ENCODE measurements around the gene B3GALNT2.
A peak's percentile ranks its signal among the peaks of the same experiment; 100 is the strongest.
"Not testable (repeated sequence)": the region's sequence is repeated elsewhere in the genome, so short reads cannot be mapped to it uniquely, and the experiment has no call there.

The B3GALNT2 gene

DNA sequence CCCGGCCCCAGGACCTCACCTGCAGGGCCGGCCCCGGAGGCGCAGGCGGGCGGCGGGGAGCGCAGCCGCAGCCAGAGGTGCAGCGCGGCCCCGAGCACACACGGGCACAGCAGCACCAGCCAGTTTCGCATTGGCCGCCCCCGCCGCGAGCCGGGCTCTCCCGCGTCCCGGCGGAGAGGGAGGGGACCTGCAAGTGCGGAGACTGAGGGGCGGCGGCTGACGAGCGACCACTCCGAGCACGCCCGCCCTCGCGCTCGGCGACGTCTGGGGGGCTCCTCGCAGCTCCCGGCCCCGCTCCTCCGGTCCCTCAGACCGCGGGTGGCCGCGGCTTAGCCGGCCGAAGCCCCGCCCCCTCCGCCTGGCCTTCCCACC, at the start of gene B3GALNT2:
TSS of gene B3GALNT2 (minus strand) at position 331 of the 372 bp plus-strand sequence. CDS start at position 131, 200 bp downstream.
- no peak for DNase-seq

DNA sequence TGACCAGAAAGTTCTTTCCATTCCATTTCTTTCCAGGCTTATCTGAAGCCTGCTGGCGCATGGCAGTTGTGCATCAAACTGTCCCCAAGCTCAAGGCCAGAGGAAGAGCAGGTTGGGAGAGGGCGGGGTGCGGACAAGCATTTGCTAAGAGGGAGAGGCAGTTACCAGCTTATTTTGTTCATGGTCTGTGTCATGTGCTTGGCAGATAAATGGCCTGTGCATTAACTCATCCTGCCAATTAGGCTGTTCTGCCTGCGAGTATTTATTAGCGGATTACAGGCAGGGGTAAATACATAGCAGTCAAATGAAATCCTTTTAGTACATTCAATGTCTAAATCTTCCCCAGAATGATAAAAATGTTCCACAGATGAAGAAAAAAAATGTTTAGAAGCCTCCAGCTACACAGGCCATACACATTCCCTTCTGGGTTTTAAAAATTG, 48.9 kb upstream of the B3GALNT2 start:
- no peak for DNase-seq

DNA sequence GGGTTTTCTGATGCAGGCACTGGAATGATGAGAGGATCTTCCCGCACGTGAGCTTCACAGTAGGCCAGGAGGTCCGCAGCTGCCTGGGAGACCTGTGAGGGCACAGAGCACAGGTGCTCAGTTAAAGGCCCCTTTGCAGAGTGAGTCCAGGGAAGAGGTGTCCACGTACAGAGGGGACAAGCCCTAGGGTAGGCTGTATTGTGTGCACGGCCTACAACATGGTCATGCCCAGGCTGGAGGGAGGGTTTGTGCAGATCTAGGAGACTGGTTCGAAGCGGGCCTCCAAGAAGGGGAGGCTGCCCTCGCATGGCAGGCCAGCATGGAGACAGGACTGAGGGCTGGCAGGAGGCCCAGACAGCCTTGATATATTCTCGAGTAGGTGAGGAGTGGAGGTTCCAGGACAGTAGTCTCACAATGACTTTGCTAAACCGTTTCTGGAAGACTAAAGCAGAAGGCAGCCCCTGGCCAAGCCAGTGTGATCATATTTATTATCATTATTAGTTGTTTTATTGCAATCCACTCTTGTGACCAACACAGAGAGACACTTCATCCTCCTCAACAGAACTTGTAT, 48.0 kb upstream of the B3GALNT2 start:
- no peak for DNase-seq

- DNase-seq, result no peak
These were observed 45.3 kb upstream of the B3GALNT2 start for GRCh38 chr1:235549351-235550139.

- peak; percentile 6 to 37 for DNase-seq
These were observed 42.3 kb upstream of the B3GALNT2 start for GRCh38 chr1:235546369-235547155.

GRCh38 chr1:235545292-235545930, 41.2 kb upstream of the B3GALNT2 start:
- no peak for DNase-seq

DNA sequence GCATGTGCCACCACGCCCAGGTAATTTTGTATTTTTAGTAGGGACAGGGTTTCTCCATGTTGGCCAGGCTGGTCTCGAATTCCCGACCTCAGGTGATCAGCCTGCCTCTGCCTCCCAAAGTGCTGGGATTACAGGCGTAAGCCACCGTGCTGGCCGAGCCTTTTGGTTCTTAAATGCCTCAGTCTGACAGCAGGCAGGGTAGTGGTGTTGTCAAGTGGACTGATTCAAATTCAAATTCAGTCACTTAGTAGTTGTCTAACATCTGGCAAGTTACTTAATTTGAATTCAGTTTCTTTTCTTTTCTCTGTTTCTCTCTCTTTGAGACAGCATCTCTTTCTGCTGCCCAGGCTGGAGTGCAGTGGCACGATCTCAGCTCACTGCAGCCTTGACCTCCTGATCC, 38.6 kb upstream of the B3GALNT2 start:
- not testable (repeated sequence) for DNase-seq

DNA sequence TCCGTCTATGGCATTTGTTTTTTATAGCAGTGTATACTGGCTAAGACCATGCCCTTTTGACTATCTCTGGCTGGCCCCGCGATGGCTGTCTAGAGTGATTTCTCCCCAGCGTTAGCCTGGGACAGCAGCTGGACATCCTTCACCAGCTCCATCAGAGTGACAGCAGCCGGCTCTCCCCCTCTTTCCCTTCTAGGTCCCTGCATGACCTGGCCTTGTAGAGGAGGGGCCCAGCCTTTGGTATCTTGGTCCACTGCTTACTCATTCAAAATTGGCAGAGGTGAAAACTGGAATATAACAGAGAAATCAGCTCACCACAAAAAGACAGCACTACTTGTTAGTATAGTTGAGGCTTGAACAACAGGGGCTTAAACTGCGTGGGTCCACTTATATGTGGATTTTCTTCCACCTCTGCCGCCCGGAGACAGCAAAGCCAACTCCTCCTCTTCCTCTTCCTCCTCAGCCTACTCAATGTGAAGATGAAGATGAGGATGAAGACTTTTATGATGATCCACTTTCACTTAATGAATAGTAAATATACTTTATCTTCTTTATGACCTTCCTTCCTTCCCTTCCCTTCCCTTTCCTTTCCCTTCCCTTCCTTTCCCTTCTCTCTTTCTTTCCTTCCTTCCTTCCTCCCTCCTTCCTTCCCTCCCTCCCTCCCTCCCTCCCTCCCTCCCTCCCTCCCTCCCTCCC, 29.4 kb upstream of the B3GALNT2 start:
- no peak for DNase-seq

- no peak for DNase-seq
These were observed 28.1 kb upstream of the B3GALNT2 start for GRCh38 chr1:235532360-235532759.

- no peak for DNase-seq
These were observed 23.1 kb upstream of the B3GALNT2 start for GRCh38 chr1:235527196-235527814.

- no peak for DNase-seq
These were observed 21.1 kb upstream of the B3GALNT2 start for GRCh38 chr1:235525314-235525713.

DNA sequence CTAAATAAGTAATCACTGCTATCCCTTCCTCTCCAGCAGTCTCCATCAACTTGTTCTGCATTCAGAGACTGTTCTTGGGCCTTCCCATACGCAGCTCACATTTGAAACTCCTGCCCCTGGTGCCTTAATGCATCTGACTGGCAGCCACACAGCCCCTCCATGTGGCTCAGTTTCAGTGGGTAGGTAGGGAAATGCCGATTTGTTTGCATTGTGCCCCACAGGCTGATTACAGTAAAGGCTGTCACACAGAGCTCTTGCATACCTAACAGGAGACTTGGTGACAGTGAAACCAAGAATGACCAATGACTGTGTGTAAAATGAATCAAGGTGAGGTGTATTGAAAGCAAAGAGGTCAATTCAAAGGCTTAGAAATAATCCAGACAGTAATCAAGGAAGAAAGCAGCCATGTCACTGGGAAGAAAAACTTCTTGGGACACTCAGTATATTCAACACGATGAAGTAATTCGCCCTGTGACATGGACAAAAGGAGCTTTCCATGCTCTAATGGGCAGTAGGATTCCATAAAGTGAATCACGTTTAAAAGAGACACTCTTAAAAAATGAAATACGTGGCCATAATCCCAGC, 12.7 kb upstream of the B3GALNT2 start:
- no peak for DNase-seq

GRCh38 chr1:235515844-235516512, 11.7 kb upstream of the B3GALNT2 start:
- DNase-seq, result no peak

GRCh38 chr1:235513495-235514366, 9.5 kb upstream of the B3GALNT2 start:
- DNase-seq, result peak; percentile 12 to 71

DNA sequence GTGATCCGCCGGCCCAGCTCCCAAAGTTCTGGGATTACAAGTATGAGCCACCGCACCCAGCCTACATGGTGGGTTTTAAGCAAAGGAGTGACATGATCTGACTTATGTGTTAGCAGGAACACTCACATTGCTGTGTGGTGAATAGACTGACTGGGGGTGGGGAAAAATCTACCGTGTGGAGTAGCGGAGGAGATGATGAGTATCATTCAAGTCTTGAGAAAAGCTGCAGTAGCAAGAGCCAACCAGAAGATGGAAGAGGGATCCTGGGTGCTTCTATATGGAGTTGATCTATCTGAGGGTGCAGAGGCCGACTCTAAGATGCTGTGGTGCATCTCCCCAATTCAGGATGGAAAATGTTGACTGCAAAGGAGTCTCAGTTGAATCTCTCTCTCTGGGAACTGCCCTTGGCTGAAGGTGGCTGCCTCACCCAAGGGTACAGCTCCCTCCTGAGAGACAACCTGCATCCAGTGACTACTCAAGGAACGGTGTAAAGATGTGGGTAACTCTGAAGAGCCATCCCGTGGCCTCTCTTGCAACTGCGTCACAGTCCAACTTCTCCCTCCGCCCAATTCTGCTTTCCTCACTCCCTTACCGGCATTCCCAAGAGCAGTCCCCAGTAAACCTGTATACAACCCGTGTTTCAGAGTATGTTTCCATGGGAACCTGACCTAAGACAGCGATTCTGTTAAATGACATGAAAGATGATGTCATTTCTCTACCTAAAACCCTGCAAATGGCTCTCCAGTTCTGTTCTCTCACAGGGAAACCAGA, 7.4 kb upstream of the B3GALNT2 start:
- DNase-seq, result no peak

DNA sequence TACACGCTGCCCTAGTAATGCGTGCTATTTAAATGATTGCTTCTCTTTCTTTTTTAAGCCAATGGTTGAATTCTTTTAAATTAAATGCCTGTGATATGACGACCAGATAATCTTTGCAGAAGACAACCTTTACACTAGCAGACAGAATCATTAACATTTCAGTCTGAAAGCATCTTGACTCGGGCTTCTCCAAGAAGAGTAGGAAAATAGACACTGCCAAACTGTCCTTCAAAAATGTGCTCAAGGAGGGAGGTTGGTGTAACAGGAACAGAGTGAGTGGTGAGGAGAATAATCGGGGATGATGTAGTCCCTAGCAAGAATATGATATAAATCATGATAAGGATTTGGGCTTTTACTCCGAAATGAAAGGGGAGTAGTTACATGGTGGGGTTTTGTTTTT, 6.6 kb upstream of the B3GALNT2 start:
- no peak for DNase-seq

DNA sequence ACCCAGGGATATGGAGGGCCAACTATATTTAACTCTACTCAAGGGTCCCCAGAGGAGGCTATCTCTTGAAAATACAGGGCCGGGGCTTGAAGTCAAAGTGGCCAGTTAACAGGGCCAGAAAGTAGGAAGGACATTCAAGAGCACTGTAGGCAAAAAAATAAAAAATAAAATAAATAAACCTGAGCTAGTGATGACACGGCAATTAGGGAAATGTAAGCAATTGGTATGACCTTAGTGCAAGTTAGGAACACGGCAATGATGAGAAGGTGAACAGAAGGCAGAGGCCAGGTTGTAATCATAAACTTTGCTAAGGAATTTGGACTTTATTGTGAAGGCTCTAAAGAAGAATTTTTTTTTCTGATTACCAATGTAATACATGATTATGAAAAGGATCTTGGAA, 3.4 kb upstream of the B3GALNT2 start:
- no peak for DNase-seq

DNA sequence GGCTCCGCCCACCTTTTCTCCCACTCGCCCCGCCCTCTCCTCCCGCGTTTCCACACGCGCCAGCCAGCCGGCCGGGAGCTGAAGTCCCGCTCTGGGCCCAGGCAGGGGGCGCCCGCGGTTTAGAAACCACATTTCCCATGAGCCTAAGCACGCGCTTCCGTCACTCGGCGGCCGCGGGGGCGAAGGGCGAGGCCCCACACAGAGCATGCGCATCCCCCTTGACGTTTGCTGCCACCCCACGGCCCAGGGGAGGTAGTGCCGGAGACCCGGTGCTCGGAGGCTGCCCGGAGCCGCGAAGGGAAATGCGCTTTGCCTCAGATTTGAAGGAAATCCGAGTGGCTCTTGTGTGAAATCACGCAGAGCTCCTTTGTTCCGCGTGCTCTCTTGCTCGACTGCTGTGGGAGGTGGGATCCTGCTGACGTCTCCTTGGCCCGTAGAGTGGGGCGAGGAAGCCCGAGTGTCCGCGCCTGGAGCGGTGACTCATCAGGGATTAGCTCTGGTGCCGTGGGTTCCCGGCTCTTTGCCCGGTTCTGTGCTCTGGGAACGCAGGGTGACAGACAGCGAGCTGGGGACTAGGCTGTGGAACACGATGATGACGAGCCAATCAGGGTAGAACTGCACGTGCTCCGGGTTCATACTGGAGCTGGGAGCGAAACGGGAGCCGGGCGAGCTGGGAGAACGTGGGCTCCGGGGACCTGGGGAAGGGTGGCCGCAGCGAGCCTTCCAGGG, 406 bp upstream of the B3GALNT2 start:
- peak; percentile 99 for DNase-seq
